ENCODE results near the gene CTNNA3.

Gene CTNNA3

GRCh38 chr10:66892871-66893270, 803.1 kb downstream of the CTNNA3 start:
- TF ChIP-seq CTCF (IDR thresholded peaks at IDR 0.05; ENCODE audit: low read depth, low read length): no peak
- DNase-seq: no peak
- Histone ChIP-seq H3K27me3 (no peaks in the 10 kb centered on the region), H3K9me3 (no peaks in the 10 kb centered on the region), H3K4me3 (ENCODE audit: low read depth, low read length) (no peak overlapping the region), H3K36me3 (no peaks in the 10 kb centered on the region), H3K4me1 (no peaks in the 10 kb centered on the region)

- Histone ChIP-seq H3K4me3 (ENCODE audit: low read depth, low read length) (no peak overlapping the region), H3K36me3 (no peaks in the 10 kb centered on the region), H3K9me3 (no peaks in the 10 kb centered on the region), H3K27me3 (no peaks in the 10 kb centered on the region), H3K4me1 (no peaks in the 10 kb centered on the region)
- no peak for DNase-seq
- TF ChIP-seq CTCF (IDR thresholded peaks at IDR 0.05; ENCODE audit: low read depth, low read length): no peak
These were observed 807.8 kb downstream of the CTNNA3 start for GRCh38 chr10:66888237-66888636.

- no peak for DNase-seq
- TF ChIP-seq CTCF (IDR thresholded peaks at IDR 0.05; ENCODE audit: low read depth, low read length): no peak
- Histone ChIP-seq H3K4me1 (no peaks in the 10 kb centered on the region), H3K27me3 (no peaks in the 10 kb centered on the region), H3K9me3 (no peaks in the 10 kb centered on the region), H3K36me3 (no peaks in the 10 kb centered on the region), H3K4me3 (ENCODE audit: low read depth, low read length) (no peak overlapping the region)
These were observed 809.1 kb downstream of the CTNNA3 start for GRCh38 chr10:66886848-66887247.

- H3K27me3 ChIP-seq: no peaks in the 10 kb centered on the region
- H3K4me1 ChIP-seq: no peaks in the 10 kb centered on the region
- TF ChIP-seq CTCF (IDR thresholded peaks at IDR 0.05; ENCODE audit: low read depth, low read length): no peak
- H3K9me3 ChIP-seq: no peaks in the 10 kb centered on the region
- DNase-seq: no peak
- no peak overlapping the region for H3K4me3 ChIP-seq (ENCODE audit: low read depth, low read length)
- H3K36me3 ChIP-seq: no peaks in the 10 kb centered on the region
These were observed 813.7 kb downstream of the CTNNA3 start for GRCh38 chr10:66882271-66882670.

- no peak for DNase-seq
- H3K27me3 ChIP-seq: no peaks in the 10 kb centered on the region
- H3K4me1 ChIP-seq: no peaks in the 10 kb centered on the region
- no peaks in the 10 kb centered on the region for H3K9me3 ChIP-seq
- no peak for TF ChIP-seq CTCF (IDR thresholded peaks at IDR 0.05; ENCODE audit: low read depth, low read length)
- no peaks in the 10 kb centered on the region for H3K36me3 ChIP-seq
- H3K4me3 ChIP-seq (ENCODE audit: low read depth, low read length): no peak overlapping the region
These were observed 814.2 kb downstream of the CTNNA3 start for GRCh38 chr10:66881814-66882213.

GRCh38 chr10:66880826-66881225, 815.2 kb downstream of the CTNNA3 start:
- DNase-seq: no peak
- no peaks in the 10 kb centered on the region for H3K9me3 ChIP-seq
- H3K27me3 ChIP-seq: no peaks in the 10 kb centered on the region
- H3K36me3 ChIP-seq: no peaks in the 10 kb centered on the region
- H3K4me1 ChIP-seq: no peaks in the 10 kb centered on the region
- no peak for TF ChIP-seq CTCF (IDR thresholded peaks at IDR 0.05; ENCODE audit: low read depth, low read length)
- no peak overlapping the region for H3K4me3 ChIP-seq (ENCODE audit: low read depth, low read length)

All from BE2C (cell line).